ENCODE results near the gene CPB2. TPM values are rescaled to one million over a fixed set of nuclear protein-coding genes. Genes with fewer than 3 reads are reported as not detected.

The CPB2 gene
- total and polyA plus RNA-seq, 2 of the 8 experiments (the other 6 are each of a cell fraction or from before 2014, with no cell fraction given): not detected

DNA sequence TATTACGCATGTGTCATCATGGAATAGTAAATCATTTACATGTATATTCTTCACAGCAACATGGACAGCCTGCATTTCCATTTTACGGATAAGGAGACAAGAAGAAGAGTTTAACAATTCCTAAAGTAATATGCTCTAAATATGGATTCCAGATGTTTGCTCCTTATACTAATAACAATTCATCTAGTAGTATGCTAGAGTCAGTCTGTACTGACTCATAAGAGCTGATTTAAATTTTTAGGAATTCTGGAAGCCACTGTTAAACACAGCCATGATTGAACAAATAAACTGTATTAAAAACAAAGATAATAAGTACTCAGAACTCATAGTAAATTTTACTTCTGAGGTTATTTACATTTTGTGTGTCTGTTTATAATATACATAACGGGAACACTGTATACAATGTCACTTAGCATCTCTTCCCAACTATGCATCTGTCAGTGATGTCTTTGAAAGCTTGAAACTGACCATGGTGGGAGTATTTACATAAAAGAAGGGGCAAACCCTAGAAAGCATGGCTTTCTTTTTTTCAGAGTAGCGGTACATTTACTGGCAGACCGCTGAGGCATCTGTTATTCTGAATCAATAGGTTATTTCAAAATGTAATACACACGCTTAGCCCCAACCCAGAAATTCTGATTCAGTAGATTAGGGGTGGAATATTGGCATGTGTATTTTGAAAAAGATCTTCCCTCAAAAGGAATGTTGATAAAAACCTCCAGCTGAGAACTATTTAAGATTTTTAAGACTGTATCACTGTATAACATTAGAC is 65.2 kb downstream of the CPB2 start:
- Histone ChIP-seq H3K27ac (ENCODE audit: low read depth, low read length) (no peak overlapping the region), H3K23me2 (ENCODE audit: low read depth, low read length) (no peaks in the 10 kb centered on the region), H3K79me2 (ENCODE audit: control insufficient read depth in 1 of 2, insufficient read depth in 2 of 2, low read length in 2 of 2) (peaks cover 0 to 46% of the 10 kb centered on the region in 2 experiments; a peak in 2 of 4 replicates), H3K9ac (replicated peaks in 1 of 4; ENCODE audit: extremely low read depth in 1 of 4, low read depth in 3 of 4, low read length in 3 of 4) (no peak overlapping the region), H4K5ac (ENCODE audit: insufficient read length, low read depth, low read length) (no peak overlapping the region), H3K18ac (ENCODE audit: extremely low read depth, low read length) (no peak overlapping the region), H3K4me2 (ENCODE audit: insufficient read depth in 1 of 2, low read depth in 2 of 2, low read length in 2 of 2) (no peak overlapping the region), H3K4me1 (replicated peaks in 1 of 4; ENCODE audit: control insufficient read depth in 3 of 4, insufficient read depth in 4 of 4, low read length in 3 of 4) (no peaks in the 10 kb centered on the region), H3K4ac (replicated peaks; ENCODE audit: insufficient read length, low read depth, low read length) (no peak overlapping the region), H2BK5ac (ENCODE audit: low read depth, low read length) (no peak overlapping the region), H4K8ac (ENCODE audit: extremely low read depth, insufficient read depth, low read length) (no peak overlapping the region), H4K91ac (replicated peaks; ENCODE audit: insufficient read length, low read length) (no peak overlapping the region), H2BK120ac (replicated peaks; ENCODE audit: low read depth, low read length) (no peak overlapping the region), H3K4me3 (ENCODE audit: extremely low read depth in 1 of 4, insufficient read depth in 2 of 4, low read depth in 3 of 4, low read length in 4 of 4) (no peak overlapping the region), H3K36me3 (ENCODE audit: control insufficient read depth in 2 of 4, insufficient read depth in 4 of 4, low read length in 3 of 4) (peaks cover 0 to 32% (median 10%) of the 10 kb centered on the region in 4 experiments; a peak in 6 of 8 replicates), H3K9me3 (ENCODE audit: insufficient read depth in 2 of 2, low read depth in 1 of 2, low read length in 1 of 2) (no peaks in the 10 kb centered on the region), H3K56ac (replicated peaks; ENCODE audit: insufficient read length, low read depth, low read length) (no peak overlapping the region), H2AFZ (ENCODE audit: low read length) (no peak overlapping the region), H3K14ac (ENCODE audit: insufficient read length) (no peak overlapping the region), H3K27me3 (replicated peaks in 1 of 4; ENCODE audit: control insufficient read depth in 3 of 4, extremely low read depth in 1 of 4, insufficient read depth in 3 of 4, low read length in 3 of 4) (no peaks in the 10 kb centered on the region), H2BK20ac (ENCODE audit: low read length) (no peak overlapping the region), H3K23ac (ENCODE audit: insufficient read length) (no peak overlapping the region), H2AK5ac (ENCODE audit: low read depth, low read length) (no peak overlapping the region), H2BK12ac (ENCODE audit: low read depth, low read length) (no peak overlapping the region), H2BK15ac (ENCODE audit: low read length) (no peak overlapping the region), H4K20me1 (replicated peaks in 1 of 2; ENCODE audit: control insufficient read depth in 1 of 2, insufficient read depth in 2 of 2, low read length in 2 of 2) (peaks cover 2% of the 10 kb centered on the region in 2 experiments), H3K79me1 (ENCODE audit: low read depth, low read length) (peaks cover 2% of the 10 kb centered on the region; the same call in 1 of the 2 replicates)
- CTCF ChIA-PET (ENCODE audit: partially characterized antibody): interaction anchor here (0.7 kb wide), 1 partner anchor 16 kb away, joined by 3 read pairs; no protein-coding TSS in a partner anchor
- WGBS, 2 experiments (ENCODE audit: extremely low coverage in 1 of 2, insufficient coverage in 1 of 2, insufficient read length in 1 of 2, insufficient replicate concordance in 2 of 2, low coverage in 1 of 2, low lambda C conversion rate in 2 of 2, missing lambda C conversion rate in 1 of 2): 96% methylated on average over 6 of the region's 6 CpGs; no CpG with 5 or more reads in 1 of the 2 experiments
- TF ChIP-seq YY1 (IDR thresholded peaks at IDR 0.05; ENCODE audit: low read depth, low read length) (no peak), TEAD4 (IDR thresholded peaks at IDR 0.05; ENCODE audit: low read depth, low read length) (no peak)
- FAIRE-seq (no peak), DNase-seq (ENCODE audit: low read depth in 1 of 2, low spot score in 2 of 2) (no peak)
- POLR2A ChIA-PET (ENCODE audit: partially characterized antibody): interaction anchor here (0.6 kb wide), 1 partner anchor 26 kb away, joined by 3 read pairs; no protein-coding TSS in a partner anchor

Measured in H1 (cell line).